Erythroblast (primary cell): Measurements from ENCODE around the gene SEPTIN5.

Experiments
- GATA1 ChIP-seq: IDR thresholded peaks from 2 replicates; pipeline ENCODE4 v1.6.1; 2011; ENCODE audit warnings: low read depth, mild to moderate bottlenecking, control low read depth, low read length, moderate library complexity
- POLR2A ChIP-seq: IDR thresholded peaks from 2 replicates; pipeline ENCODE4 v1.6.1; 2011; ENCODE audit warnings: mild to moderate bottlenecking, low read length

- TF ChIP-seq POLR2A (no peak), GATA1 (no peak)
Measured at GRCh38 chr22:19737846-19738663, 23.8 kb downstream of the SEPTIN5 start.
